NCI-H460 (cell line): ENCODE results near the gene IER3. TPM values are rescaled to one million over a fixed set of nuclear protein-coding genes. Genes with fewer than 3 reads are reported as not detected.
"Not testable (repeated sequence)": the region's sequence is repeated elsewhere in the genome, so short reads cannot be mapped to it uniquely, and the experiment has no call there.

Experiments
- DNase-seq: peaks from one replicate; pipeline ENCODE4 v3.0.0-alpha.2; 2016; ENCODE audit warnings: low read depth; ENCODE audit errors: extremely low read depth
- total RNA-seq: library from RNA; depleted of rRNA; stranded (reverse); fragments of >200 nt; shearing (Covaris generic); gene quantifications from 2 replicates; pipeline ENCODE4 v1.2.3, GENCODE V29; 2014

Gene IER3
- total RNA-seq, 1 experiment from 2014 or later: 90.1 TPM

- DNase-seq: no peak
Measured at GRCh38 chr6:30725713-30726505, 18.4 kb downstream of the IER3 start.

GRCh38 chr6:30724906-30725667 is 19.3 kb downstream of the IER3 start:
- no peak for DNase-seq

DNA sequence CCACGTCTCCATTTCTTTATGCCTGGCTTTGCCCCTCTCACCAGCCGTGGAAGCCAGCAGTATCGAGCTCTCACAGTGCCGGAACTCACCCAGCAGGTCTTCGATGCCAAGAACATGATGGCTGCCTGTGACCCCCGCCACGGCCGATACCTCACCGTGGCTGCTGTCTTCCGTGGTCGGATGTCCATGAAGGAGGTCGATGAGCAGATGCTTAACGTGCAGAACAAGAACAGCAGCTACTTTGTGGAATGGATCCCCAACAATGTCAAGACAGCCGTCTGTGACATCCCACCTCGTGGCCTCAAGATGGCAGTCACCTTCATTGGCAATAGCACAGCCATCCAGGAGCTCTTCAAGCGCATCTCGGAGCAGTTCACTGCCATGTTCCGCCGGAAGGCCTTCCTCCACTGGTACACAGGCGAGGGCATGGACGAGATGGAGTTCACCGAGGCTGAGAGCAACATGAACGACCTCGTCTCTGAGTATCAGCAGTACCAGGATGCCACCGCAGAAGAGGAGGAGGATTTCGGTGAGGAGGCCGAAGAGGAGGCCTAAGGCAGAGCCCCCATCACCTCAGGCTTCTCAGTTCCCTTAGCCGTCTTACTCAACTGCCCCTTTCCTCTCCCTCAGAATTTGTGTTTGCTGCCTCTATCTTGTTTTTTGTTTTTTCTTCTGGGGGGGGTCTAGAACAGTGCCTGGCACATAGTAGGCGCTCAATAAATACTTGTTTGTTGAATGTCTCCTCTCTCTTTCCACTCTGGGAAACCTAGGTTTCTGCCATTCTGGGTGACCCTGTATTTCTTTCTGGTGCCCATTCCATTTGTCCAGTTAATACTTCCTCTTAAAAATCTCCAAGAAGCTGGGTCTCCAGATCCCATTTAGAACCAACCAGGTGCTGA is 20.3 kb downstream of the IER3 start:
- not testable (repeated sequence) for DNase-seq

DNA sequence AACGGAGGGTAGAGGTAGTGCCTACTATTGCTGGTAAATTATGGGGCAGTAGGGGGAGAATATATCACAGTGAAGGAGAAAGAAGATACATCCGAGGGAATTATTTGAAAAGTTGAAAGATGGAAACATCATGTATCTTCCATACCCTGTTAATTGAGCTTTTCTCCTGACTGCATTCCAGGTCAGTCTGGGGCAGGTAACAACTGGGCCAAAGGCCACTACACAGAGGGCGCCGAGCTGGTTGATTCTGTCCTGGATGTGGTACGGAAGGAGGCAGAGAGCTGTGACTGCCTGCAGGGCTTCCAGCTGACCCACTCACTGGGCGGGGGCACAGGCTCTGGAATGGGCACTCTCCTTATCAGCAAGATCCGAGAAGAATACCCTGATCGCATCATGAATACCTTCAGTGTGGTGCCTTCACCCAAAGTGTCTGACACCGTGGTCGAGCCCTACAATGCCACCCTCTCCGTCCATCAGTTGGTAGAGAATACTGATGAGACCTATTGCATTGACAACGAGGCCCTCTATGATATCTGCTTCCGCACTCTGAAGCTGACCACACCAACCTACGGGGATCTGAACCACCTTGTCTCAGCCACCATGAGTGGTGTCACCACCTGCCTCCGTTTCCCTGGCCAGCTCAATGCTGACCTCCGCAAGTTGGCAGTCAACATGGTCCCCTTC is 21.0 kb downstream of the IER3 start:
- DNase-seq: not testable (repeated sequence)

DNA sequence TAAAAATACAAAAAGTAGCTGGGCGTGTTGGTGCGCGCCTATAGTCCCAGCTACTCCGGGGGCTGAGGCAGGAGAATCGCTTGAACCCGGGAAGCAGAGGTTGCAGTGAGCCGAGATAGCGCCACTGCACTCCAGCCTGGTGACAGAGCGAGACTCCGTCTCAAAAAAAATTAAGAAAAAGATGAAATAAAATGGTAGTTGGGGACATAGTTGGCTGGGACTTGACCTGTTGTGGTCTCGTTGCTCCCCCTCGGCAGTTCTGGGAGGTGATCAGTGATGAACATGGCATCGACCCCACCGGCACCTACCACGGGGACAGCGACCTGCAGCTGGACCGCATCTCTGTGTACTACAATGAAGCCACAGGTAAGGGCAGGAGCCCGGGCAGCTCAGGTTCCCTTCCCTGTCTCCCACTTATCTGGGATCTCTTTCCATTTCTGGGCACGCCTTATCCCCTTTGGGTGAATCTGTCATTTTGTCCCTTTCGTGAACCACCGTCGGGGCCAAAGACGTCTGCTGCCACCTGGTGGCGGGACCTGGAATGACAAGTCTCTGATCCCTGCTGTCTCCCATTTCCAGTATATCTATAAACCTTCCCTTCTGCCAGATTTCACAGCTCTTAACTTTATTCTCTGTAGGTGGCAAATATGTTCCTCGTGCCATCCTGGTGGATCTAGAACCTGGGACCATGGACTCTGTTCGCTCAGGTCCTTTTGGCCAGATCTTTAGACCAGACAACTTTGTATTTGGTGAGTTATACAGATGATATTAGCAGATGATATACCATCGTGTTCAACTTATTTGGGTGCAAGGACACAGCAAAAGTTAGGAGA is 21.9 kb downstream of the IER3 start:
- DNase-seq: peak; percentile 74

DNA sequence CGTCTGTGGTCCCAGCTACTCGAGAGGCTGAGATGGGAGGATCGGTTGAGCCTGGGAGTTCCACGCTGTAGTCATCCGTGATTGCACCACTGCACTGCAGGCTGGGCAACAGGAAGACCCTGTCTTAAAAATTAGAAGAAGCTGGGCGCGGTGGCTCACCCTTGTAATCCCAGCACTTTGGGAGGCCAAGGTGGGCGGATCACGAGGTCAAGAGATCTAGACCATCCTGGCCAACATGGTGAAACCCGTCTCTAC is 22.4 kb downstream of the IER3 start:
- DNase-seq: not testable (repeated sequence)

GRCh38 chr6:30721198-30722024 is 22.9 kb downstream of the IER3 start:
- peak; percentile 76 for DNase-seq

DNA sequence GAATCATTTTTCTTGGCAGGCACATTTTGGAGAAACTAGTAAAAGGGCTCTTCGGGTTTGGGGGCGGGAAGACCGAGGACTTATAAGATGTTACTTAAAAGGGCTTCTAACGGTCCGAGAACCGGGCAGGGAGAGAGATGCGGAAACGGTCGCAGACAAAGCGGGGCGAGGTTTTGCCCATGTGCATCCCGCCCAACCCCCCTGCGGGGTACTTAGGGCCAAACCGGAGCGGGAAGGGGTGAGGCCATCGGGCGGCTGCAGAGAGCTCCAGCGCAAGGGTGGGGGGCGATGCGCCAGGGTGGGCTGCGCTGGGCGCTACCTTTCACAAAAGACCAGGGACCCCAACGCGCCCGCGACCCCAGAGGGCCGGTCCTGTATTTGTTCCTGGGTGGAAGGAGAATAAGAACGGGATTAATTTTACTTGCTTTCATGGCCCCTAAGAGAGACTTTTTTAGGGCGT is 23.6 kb downstream of the IER3 start:
- DNase-seq: no peak

DNA sequence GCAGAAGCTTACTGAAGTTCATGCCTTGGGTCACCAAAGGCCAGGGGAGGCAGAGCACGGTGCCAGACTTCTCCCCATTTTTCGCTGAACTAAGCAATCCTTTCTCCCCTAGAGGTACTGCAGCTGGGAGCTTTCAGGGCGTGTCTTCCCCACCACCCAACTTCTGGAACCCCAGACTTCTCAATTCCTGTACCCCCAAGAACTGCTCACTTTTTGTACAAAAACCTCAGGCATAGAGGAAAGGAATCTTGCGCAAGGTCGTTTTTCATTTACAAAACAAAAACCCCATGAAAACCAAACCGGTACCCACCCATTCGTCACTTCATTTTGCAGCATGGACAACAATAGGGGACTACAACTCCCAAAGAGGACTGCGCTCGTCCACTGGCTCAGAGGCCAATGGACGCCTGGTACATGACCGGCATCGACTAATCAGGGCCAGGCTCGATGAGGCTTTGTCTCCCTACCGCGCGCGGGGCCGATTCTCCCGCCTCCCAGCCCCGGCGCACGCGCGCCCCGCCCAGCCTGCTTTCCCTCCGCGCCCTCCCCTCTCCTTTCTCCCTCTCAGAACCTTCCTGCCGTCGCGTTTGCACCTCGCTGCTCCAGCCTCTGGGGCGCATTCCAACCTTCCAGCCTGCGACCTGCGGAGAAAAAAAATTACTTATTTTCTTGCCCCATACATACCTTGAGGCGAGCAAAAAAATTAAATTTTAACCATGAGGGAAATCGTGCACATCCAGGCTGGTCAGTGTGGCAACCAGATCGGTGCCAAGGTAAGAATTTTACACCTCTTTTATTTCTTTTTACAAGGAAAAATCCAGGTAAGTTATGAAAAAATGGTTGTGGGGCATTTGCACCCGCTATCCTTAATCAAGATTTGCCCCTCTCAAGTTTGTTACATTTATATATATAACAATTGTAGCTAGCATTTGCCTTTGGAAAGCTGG is 24.3 kb downstream of the IER3 start, which contains the start of gene TUBB:
TSS of gene TUBB (plus strand) at position 562 of the 947 bp plus-strand sequence. CDS start at position 717, 155 bp downstream.
- DNase-seq: peak; percentile 95

DNA sequence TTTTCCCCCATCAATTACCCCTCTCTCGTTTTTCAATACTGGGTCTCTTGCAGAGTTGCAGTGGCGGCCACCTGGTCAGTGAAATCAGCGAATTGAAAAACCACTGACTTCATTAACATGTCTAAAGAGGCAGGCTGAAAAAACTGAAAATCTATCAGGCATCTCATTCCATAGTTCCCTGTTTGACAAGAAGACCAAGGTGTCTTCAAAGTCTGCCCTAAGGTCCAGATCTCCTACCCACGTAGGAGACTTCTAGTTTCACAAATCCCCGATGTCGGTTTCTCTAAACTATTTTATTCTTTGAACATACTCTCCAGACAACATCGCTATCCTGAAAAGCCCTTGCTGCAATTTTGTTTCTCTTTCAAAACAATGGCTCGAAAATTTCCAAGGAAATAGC is 25.0 kb downstream of the IER3 start:
- no peak for DNase-seq

GRCh38 chr6:30717845-30718720 is 26.3 kb downstream of the IER3 start:
- DNase-seq: not testable (repeated sequence)

DNA sequence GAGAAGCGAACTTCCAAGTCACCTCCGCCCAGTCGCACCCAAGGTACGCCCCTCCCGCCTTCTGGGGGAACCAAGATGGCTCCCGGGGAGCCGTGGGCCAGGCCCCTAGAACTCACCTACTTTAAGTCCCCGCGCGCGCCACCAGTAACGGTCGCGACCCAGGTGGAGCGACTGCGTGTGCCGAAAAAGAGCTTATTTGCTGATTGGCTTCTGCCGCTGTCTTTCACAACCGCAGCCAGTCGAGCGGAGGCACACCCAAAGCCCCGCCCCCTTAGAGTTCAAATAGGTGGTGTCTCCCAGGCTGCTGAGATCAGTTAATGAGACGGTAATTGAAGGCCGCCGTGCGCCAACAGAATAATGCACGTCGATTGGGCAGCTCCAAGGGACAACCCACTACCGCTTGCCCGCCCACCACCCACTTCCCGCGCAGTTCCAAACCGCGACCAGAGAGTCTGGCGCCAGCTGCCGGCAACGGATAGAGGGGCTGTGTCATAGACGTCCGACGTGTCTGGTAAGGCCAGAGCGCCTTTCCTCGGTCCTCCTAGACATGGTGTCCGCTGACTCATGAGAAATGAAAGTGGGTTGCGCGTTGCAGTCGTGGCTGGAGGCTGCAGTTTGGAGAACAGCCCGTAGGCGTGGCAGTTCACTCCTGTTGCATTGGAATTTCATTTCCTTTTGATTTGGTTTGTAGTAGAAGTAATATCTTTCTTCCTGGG is 27.1 kb downstream of the IER3 start, which contains the start of gene MDC1:
TSS of gene MDC1 (minus strand) at position 153 of the 716 bp plus-strand sequence. CDS start 2,106 bp downstream, outside the sequence.
- DNase-seq: peak; percentile 99

DNA sequence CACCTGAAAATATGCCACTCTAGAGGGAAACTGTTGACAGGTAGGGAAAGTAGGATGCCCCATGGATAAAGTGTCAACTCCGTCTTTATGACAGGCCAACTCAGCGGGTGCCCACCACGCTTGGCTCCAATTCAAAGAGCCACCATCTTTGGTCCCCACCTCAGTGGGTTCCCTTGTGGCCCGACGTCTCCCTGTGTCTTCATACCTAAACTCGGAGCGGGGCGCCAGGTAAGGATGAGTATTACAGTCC is 27.5 kb downstream of the IER3 start:
- DNase-seq: no peak

DNA sequence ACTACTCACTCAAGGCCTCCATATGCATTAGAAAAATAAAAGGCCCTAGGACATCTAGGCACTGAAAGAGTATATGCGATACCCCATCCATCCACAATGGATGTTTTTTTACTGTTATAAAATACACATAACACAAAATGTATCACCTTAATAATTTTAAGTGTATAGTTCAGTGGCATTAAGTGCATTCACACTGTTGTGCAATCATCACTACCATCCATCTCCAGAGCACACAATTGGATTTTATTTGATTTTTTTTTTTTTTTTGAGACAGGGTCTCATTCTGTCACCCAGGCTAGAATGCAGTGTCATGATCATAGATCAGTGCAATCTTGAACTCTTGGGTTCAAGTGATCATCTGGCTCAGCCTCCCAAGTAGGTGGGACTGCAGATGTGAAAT is 30.1 kb downstream of the IER3 start:
- no peak for DNase-seq

GRCh38 chr6:30712441-30712945 is 31.9 kb downstream of the IER3 start:
- no peak for DNase-seq
